ENCODE measurements around the gene RNF187. TPM values are rescaled to one million over a fixed set of nuclear protein-coding genes. Genes with fewer than 3 reads are reported as not detected.

RNF187 gene
- total RNA-seq, 1 donor from 2014 or later = 79.8 TPM

GRCh38 chr1:228452194-228453021 lies 34.8 kb upstream of the RNF187 start:
- peaks cover 8% of the 10 kb centered on the region for H3K4me1 ChIP-seq
- H3K9me3 ChIP-seq = no peaks in the 10 kb centered on the region
- ATAC-seq (peak; percentile 16 to 36), DNase-seq (no peak)
- TF ChIP-seq, protein P1, sequence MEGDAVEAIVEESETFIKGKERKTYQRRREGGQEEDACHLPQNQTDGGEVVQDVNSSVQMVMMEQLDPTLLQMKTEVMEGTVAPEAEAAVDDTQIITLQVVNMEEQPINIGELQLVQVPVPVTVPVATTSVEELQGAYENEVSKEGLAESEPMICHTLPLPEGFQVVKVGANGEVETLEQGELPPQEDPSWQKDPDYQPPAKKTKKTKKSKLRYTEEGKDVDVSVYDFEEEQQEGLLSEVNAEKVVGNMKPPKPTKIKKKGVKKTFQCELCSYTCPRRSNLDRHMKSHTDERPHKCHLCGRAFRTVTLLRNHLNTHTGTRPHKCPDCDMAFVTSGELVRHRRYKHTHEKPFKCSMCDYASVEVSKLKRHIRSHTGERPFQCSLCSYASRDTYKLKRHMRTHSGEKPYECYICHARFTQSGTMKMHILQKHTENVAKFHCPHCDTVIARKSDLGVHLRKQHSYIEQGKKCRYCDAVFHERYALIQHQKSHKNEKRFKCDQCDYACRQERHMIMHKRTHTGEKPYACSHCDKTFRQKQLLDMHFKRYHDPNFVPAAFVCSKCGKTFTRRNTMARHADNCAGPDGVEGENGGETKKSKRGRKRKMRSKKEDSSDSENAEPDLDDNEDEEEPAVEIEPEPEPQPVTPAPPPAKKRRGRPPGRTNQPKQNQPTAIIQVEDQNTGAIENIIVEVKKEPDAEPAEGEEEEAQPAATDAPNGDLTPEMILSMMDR (IDR thresholded peaks at IDR 0.05) = no peak
- H3K36me3 ChIP-seq = no peaks in the 10 kb centered on the region
- H3K4me3 ChIP-seq = no peak overlapping the region
- H3K27ac ChIP-seq = no peak overlapping the region
- intact Hi-C loops (cut with DNase I) = no loop called here
- H3K27me3 ChIP-seq (ENCODE audit: low read depth) = peaks cover 21% of the 10 kb centered on the region

- ATAC-seq = no peak
- Histone ChIP-seq H3K9me3 (no peaks in the 10 kb centered on the region), H3K4me1 (peaks cover 12% of the 10 kb centered on the region), H3K27me3 (ENCODE audit: low read depth) (peaks cover 22% of the 10 kb centered on the region), H3K36me3 (no peaks in the 10 kb centered on the region), H3K27ac (no peak overlapping the region), H3K4me3 (no peak overlapping the region)
- TF ChIP-seq, protein P1 (IDR thresholded peaks at IDR 0.05) = no peak
- intact Hi-C loops (cut with DNase I) = no loop called here
- no peak for DNase-seq
Measured at GRCh38 chr1:228453022-228453560, 34.1 kb upstream of the RNF187 start.

DNA sequence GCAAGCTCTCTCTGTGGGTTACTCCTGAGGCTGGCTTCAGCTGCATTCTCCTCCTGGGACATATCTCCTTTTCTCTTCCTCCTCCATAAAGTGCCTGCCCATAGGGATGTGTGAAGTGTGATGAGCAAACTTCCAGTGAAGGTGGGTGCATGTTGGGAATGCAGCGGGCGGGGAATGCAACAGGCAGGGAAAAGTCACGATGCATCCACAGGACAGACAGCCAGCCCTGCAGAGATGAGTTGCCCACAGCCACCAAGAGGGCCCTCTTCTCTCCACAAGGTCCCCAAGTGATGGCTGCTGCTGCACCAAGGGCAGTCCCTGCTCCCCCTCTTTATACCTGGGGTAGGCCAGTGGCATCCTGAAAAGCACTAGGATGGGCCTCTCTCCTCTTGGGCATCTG lies 33.6 kb upstream of the RNF187 start:
- Histone ChIP-seq H3K9me3 (no peaks in the 10 kb centered on the region), H3K36me3 (no peaks in the 10 kb centered on the region), H3K4me1 (peaks cover 17% of the 10 kb centered on the region), H3K4me3 (no peak overlapping the region), H3K27ac (no peak overlapping the region), H3K27me3 (ENCODE audit: low read depth) (peaks cover 27% of the 10 kb centered on the region)
- no peak for DNase-seq
- intact Hi-C loops (cut with DNase I) = no loop called here
- TF ChIP-seq, protein P1 (IDR thresholded peaks at IDR 0.05) = no peak
- no peak for ATAC-seq

DNA sequence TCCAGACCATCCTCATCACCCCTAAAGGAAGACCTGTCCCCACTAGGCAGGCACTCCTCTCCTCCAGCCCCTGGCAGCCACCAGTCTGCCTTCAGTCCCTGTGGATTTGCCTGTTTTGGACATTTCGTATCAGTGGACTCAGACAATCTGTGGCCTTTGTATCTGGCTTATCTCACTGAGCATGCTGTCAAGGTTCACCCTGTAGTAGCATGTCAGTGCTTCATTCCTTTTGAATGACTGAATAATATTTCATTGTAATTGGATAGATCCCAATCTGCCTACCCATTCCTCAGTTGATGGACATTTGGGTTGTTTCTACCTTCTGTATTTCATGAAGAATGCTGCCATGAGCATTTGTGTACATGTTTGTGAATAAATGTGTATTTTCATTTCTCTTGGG lies 32.9 kb upstream of the RNF187 start:
- TF ChIP-seq, protein P1 (IDR thresholded peaks at IDR 0.05) = no peak
- DNase-seq = no peak
- Histone ChIP-seq H3K4me1 (peaks cover 23% of the 10 kb centered on the region), H3K27me3 (ENCODE audit: low read depth) (peaks cover 33% of the 10 kb centered on the region), H3K36me3 (no peaks in the 10 kb centered on the region), H3K9me3 (no peaks in the 10 kb centered on the region), H3K27ac (no peak overlapping the region), H3K4me3 (no peak overlapping the region)
- intact Hi-C loops (cut with DNase I) = no loop called here
- no peak for ATAC-seq

DNA sequence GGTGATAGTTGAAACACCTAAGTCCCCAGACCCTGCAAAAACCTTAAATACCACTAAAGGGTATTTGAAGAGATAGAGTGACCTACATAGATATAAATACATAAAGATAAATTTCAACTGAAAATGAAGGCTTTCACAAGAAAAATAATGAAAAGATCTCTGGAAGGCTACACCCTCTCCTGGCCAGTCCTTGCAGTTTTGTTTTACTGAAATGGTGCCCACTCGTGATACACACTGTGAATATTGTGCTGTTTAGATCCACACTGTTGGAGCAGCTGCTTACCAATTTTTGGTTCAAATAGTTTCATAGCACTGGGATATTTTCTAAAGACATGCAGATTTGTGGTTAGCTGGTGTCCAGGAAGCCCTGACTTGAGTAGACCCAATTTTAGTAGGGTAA lies 31.5 kb upstream of the RNF187 start:
- Histone ChIP-seq H3K27ac (no peak overlapping the region), H3K27me3 (ENCODE audit: low read depth) (peaks cover 46% of the 10 kb centered on the region), H3K36me3 (no peaks in the 10 kb centered on the region), H3K4me3 (no peak overlapping the region), H3K9me3 (no peaks in the 10 kb centered on the region), H3K4me1 (peaks cover 26% of the 10 kb centered on the region)
- DNase-seq (no peak), ATAC-seq (no peak)
- TF ChIP-seq, protein P1 (IDR thresholded peaks at IDR 0.05) = no peak
- intact Hi-C loops (cut with DNase I) = no loop called here
